Fibroblast of skin of left biceps (primary cell): Measurements from ENCODE around the gene FCHO1.
"Not testable (repeated sequence)": the region's sequence is repeated elsewhere in the genome, so short reads cannot be mapped to it uniquely, and the experiment has no call there.

Experiments used
- DNase-seq, 2 experiments: peaks; one replicate each; pipeline ENCODE4 v3.0.0-alpha.2; 2013; ENCODE audit warnings: low read depth in 2 of 2

The FCHO1 gene

GRCh38 chr19:17794412-17794730 is 43.1 kb downstream of the FCHO1 start:
- DNase-seq, result no peak

DNA sequence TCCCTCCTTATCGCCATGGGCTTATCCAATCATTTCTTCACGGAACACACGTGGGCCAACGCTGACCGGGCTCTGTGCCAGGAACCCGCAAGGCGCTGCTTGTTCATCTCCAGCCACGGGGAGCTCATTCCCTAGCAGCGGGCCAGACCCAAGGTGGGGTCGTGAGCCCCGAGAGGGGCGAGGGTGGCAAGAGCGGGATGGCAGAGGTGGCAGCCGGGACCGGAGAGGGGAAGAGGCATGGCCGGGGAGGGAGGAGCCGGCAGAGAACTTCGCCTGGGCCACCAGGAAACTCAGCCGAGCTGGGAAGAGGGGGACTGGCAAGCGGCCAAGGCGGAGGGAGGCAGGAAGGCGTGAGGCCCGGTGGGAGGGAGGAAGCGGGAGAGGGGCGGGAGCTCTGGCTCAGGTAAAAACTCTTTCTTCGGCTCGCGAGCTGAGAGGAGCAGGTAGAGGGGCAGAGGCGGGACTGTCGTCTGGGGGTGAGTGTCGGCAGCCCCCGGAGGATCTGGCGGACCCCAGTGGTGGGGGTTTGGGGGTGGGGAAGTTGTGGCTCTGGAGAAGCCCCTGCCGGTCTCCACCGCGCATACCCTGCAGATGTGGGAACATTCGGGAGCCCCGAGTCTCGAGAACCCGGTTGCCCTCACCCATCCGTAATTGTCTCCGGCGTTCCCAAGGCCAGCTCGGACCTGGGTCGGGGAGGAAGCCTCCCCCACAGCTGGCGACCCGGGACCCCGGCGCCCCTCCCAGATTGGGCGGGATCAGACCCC is 43.6 kb downstream of the FCHO1 start, which contains the start of gene B3GNT3:
TSS of gene B3GNT3 (plus strand) at position 408 of the 764 bp plus-strand sequence. CDS start 12,670 bp downstream, outside the sequence.
- DNase-seq, result no peak

- no peak for DNase-seq
Measured at GRCh38 chr19:17795495-17795856, 44.2 kb downstream of the FCHO1 start.

DNA sequence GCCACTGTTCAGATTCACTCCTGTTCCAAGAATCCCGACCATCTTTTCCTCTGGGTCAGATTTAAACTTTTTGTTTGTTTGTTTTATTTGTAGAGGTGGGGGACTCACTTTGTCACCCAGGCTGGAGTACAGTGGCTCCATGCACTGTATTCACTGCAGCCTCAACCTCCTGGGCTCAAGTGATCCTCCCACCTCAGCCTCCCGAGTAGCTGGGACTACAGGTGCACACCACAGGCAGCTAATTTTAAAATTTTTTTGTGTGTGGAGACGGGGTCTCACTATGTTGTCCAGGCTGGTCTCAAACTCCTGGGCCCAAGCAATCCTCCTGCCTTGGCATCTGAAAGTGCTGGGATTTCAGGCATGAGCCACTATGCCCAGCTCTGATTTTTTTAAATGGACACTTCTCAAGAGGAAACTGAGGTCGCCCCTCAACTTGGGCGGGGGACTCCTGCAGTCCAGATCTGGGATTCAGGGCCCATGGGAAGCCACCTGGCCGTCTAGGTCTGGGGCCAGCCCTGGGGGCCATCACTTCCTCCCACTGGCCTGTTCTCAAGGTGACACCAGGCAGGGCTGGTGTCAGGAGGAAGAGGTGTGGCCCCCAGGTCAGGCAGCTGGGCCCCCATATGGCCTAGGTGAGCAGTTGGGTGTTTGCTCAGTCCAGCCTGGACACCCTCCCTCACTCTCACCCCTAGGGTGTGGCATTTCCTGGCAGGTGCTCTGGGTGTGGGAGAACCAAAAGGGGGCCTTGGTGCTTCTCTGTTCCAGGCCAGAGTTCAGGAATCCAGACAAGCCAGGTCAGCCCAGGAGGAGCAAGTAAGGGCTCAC is 44.9 kb downstream of the FCHO1 start:
- no peak for DNase-seq

GRCh38 chr19:17796838-17797423 is 45.7 kb downstream of the FCHO1 start:
- no peak for DNase-seq

DNA sequence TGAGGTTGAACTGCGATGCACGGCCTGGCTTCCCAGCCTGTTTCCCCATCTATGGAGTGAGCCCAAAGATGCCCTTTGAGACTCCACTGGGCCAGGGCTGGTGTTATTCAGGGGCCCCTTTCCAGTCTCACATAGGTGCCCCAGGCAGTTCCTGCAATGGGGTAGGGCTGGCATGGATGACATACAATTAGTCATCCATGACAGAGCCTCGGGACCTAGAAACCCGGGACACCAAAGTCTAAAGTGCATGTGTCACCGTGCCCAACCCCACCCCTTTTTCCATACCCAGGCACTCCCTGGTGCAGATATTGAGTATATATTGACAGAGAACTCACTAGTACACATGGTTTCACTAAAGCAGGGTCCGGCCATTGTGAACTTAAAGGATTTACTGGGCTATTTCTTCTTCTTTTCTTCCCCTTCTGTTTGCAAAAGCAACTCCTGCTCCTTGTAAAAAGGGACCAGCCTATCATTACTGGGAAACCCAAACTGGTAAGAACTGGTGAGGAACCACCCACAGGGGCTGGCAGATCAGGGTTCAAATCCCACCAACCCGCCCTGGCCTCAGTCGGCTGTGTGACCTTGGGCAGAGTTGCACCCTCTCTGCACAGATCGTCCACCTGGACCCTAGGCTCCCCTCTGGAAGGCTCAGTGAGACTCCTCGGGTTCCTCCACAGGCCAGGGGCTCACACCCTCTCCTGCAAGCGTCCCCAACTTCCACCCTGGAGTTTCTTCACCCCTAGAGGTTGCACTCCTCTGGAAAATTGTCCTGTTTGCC is 46.3 kb downstream of the FCHO1 start:
- DNase-seq, result no peak

DNA sequence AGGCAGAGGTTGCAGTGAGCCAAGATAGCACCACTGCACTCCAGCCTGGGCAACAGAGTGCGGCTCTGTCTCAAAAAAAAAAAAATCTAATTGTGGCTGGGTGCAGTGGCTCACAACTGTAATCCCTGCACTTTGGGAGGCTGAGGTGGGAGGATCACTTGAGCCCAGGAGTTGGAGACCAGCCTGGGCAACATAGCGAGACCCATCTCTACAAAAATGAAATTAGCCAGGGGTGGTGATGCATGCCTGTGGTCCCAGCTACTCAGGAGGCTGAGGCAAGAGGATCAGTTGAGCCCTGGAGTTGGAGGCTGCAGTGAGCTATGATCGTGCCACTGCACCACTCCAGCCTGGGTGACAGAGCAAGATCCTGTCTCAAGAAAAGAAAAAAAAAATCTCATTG is 47.3 kb downstream of the FCHO1 start:
- DNase-seq, result not testable (repeated sequence)

GRCh38 chr19:17802137-17802858 is 51.0 kb downstream of the FCHO1 start:
- DNase-seq, result no peak

DNA sequence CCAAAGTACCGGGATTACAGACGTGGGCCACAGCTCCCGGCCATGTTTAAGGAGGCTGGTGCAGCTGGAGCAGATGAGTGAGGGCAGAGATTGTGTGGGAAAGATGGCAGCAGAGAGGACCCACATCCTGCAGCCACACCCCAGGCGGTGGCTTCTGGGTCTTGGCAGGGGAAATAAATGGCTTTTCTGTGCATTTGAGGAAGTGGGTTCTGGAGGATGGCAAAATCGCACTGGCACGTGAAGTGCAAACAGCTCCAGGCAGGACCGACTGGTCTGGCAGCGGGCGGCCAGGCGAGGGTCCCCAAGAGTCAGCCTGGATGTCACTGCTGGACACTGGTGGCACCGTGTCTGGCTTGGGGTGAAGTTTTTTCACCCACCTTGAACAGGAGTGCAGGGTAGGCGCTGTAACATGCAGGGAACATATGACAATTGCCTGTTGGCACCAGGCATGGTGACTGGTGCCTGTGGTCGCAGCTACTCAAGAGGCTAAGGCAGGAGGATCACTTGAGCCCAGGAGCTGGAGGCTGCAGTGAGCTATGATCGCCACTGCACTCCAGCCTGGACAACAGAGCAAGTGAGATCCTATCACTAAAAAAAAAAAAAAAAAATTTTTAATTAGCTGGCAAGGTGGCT is 52.1 kb downstream of the FCHO1 start:
- DNase-seq, result no peak

DNA sequence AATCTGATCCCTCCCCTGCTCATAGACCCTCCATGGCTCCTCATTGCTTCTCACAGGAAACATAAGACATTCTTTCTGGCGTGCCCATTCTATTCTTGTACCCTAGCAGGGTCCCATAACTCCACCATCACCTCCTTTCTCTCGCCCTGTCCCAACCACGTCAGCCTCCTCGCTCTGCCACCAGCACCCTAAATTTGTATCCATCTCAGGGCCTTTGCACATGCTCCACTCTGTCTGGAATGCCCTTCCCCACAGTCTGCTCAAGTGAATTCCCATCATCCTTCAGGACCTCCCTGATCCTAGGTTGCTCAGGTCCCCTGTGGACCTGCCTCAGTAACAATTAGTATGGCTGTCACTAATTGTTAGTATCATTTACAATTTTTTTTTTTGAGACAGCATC is 54.1 kb downstream of the FCHO1 start:
- DNase-seq, result no peak

- no peak for DNase-seq
Measured at GRCh38 chr19:17806945-17807344, 55.7 kb downstream of the FCHO1 start.

DNA sequence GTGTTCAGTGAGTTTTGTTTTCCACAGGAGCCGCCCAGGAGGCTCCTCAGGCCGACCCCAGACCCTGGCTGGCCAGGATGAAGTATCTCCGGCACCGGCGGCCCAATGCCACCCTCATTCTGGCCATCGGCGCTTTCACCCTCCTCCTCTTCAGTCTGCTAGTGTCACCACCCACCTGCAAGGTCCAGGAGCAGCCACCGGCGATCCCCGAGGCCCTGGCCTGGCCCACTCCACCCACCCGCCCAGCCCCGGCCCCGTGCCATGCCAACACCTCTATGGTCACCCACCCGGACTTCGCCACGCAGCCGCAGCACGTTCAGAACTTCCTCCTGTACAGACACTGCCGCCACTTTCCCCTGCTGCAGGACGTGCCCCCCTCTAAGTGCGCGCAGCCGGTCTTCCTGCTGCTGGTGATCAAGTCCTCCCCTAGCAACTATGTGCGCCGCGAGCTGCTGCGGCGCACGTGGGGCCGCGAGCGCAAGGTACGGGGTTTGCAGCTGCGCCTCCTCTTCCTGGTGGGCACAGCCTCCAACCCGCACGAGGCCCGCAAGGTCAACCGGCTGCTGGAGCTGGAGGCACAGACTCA is 56.5 kb downstream of the FCHO1 start:
- DNase-seq, result no peak

GRCh38 chr19:17811103-17811502 is 59.8 kb downstream of the FCHO1 start:
- no peak for DNase-seq

GRCh38 chr19:17811681-17812080 is 60.4 kb downstream of the FCHO1 start:
- no peak for DNase-seq

- DNase-seq, result no peak
Measured at GRCh38 chr19:17812099-17812498, 60.8 kb downstream of the FCHO1 start.

GRCh38 chr19:17817668-17818363 is 66.5 kb downstream of the FCHO1 start:
- no peak for DNase-seq

- no peak for DNase-seq
Measured at GRCh38 chr19:17821190-17821589, 69.9 kb downstream of the FCHO1 start, which contains the start of gene INSL3. TSS of gene INSL3 (minus strand) at chr19:17821519. CDS start at chr19:17821506, 13 bp downstream.

DNA sequence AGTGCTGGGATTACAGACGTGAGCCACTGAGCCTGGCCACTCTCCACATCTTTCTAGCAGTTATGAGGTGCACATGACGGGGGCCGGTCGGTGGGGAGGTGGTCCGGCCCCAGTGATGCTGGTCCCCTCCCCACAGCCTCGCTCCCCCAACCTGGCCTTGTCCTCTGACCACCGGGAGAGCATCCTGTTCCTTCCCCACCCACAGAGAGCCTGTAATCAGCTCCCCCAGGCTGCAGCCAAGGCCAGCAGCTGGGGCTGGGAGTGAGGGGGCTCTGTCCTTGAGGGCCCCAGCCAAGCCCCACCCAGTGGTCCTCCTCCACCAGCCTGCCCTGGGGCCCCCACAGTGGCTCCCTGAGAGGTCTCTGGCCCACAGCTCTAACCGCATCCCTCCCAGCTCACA is 73.1 kb downstream of the FCHO1 start:
- no peak for DNase-seq

GRCh38 chr19:17826508-17827056 is 75.3 kb downstream of the FCHO1 start:
- no peak for DNase-seq
